CD14-positive monocyte (primary cell): ENCODE measurements around the gene CSF2RB. TPM values are rescaled to one million over a fixed set of nuclear protein-coding genes. Genes with fewer than 3 reads are reported as not detected.

Experiments
- DNase-seq, 3 donors: peaks; one replicate each; pipeline ENCODE4 v3.0.0-alpha.2; 2011 to 2022
- H2AFZ ChIP-seq: 2 replicates; pipeline ENCODE4 v1.6.0; 2012; ENCODE audit warnings: mild to moderate bottlenecking, low read depth, low read length, inconsistent platforms; ENCODE audit not compliant: insufficient read depth, poor library complexity, severe bottlenecking
- H3K27ac ChIP-seq, 2 donors: 1 replicate in 1 of 2; 2 replicates in 1 of 2; pipeline ENCODE4 v1.5.1; 2012 to 2013; ENCODE audit warnings: low read length in 2 of 2, control low read depth in 1 of 2, inconsistent platforms in 1 of 2, low read depth in 1 of 2, mild to moderate bottlenecking in 1 of 2
- H3K27me3 ChIP-seq, 2 donors: one replicate each; pipeline versions ENCODE4 v1.6.0 to v1.6.1; 2011 to 2013; ENCODE audit warnings: low read length in 2 of 2; ENCODE audit not compliant: control insufficient read depth in 2 of 2, insufficient read depth in 2 of 2
- H3K36me3 ChIP-seq, 2 donors: replicated peaks in 1 of 2; 1 replicate in 1 of 2; 2 replicates in 1 of 2; pipeline versions ENCODE4 v1.5.1 to v1.6.1; 2012 to 2013; ENCODE audit warnings: low read length in 2 of 2, control low read depth in 1 of 2, inconsistent platforms in 1 of 2, mild to moderate bottlenecking in 1 of 2; ENCODE audit not compliant: insufficient read depth in 2 of 2, control insufficient read depth in 1 of 2
- H3K4me1 ChIP-seq, 2 donors: 1 replicate in 1 of 2; 2 replicates in 1 of 2; pipeline versions ENCODE4 v1.5.1 to v1.6.1; 2012 to 2013; ENCODE audit warnings: low read length in 2 of 2, control low read depth in 1 of 2, inconsistent platforms in 1 of 2, mild to moderate bottlenecking in 1 of 2, moderate library complexity in 1 of 2; ENCODE audit not compliant: insufficient read depth in 2 of 2, control insufficient read depth in 1 of 2
- H3K4me2 ChIP-seq: replicated peaks from 2 replicates; pipeline ENCODE3; 2012; ENCODE audit warnings: low read length, moderate library complexity, mild to moderate bottlenecking; ENCODE audit not compliant: poor library complexity, severe bottlenecking; ENCODE audit errors: extremely low read depth
- H3K4me3 ChIP-seq, 3 experiments: fragments of 200-600 bp in 1 of 3; sonication (generic) in 1 of 3; replicated peaks in 1 of 3; 1 replicate in 2 of 3; 2 replicates in 1 of 3; pipeline ENCODE4 v1.5.1; 2011 to 2013; ENCODE audit warnings: low read length in 3 of 3, mild to moderate bottlenecking in 3 of 3, control low read depth in 2 of 3, low read depth in 2 of 3, inconsistent platforms in 1 of 3, moderate library complexity in 1 of 3
- H3K79me2 ChIP-seq: 2 replicates; pipeline ENCODE4 v1.6.0; 2012; ENCODE audit warnings: mild to moderate bottlenecking, control low read depth, inconsistent platforms, low read length, moderate library complexity; ENCODE audit not compliant: insufficient read depth
- H3K9ac ChIP-seq: 2 replicates; pipeline ENCODE4 v1.6.0; 2017; ENCODE audit warnings: low read length, mild to moderate bottlenecking; ENCODE audit not compliant: insufficient read depth, poor library complexity, severe bottlenecking
- H3K9me3 ChIP-seq, 2 donors: replicated peaks in 1 of 2; 1 replicate in 1 of 2; 2 replicates in 1 of 2; pipeline versions ENCODE4 v1.5.1 to v1.6.1; 2012 to 2013; ENCODE audit warnings: low read length in 2 of 2, control low read depth in 1 of 2; ENCODE audit not compliant: control insufficient read depth in 1 of 2, insufficient read depth in 1 of 2
- H4K20me1 ChIP-seq: 2 replicates; pipeline ENCODE4 v1.6.0; 2012; ENCODE audit warnings: mild to moderate bottlenecking, low read length, control low read depth, moderate library complexity; ENCODE audit not compliant: insufficient read depth
- H3K27ac Mint-ChIP-seq, 7 donors: one replicate each; pipeline ENCODE4 v1.8.0; 2020; ENCODE audit warnings: mild to moderate bottlenecking in 7 of 7, mixed read lengths in 7 of 7, moderate library complexity in 6 of 7, inconsistent platforms in 2 of 7
- H3K27me3 Mint-ChIP-seq, 3 donors: one replicate each; pipeline ENCODE4 v1.8.0; 2021 to 2022; ENCODE audit warnings: low read depth in 3 of 3, mild to moderate bottlenecking in 3 of 3, mixed read lengths in 3 of 3, moderate library complexity in 3 of 3, inconsistent platforms in 1 of 3
- H3K36me3 Mint-ChIP-seq, 2 donors: one replicate each; pipeline ENCODE4 v1.8.0; 2020; ENCODE audit warnings: mixed read lengths in 2 of 2, inconsistent platforms in 1 of 2, mild to moderate bottlenecking in 1 of 2
- H3K4me1 Mint-ChIP-seq: one replicate; pipeline ENCODE4 v1.8.0; 2020; ENCODE audit warnings: mild to moderate bottlenecking, mixed read lengths
- H3K4me3 Mint-ChIP-seq, 2 donors: one replicate each; pipeline ENCODE4 v1.8.0; 2020; ENCODE audit warnings: mild to moderate bottlenecking in 2 of 2, mixed read lengths in 2 of 2, moderate library complexity in 1 of 2
- H3K9me3 Mint-ChIP-seq, 7 donors: one replicate each; pipeline ENCODE4 v1.8.0; 2020 to 2022; ENCODE audit warnings: mixed read lengths in 7 of 7, mild to moderate bottlenecking in 6 of 7, moderate library complexity in 6 of 7, inconsistent platforms in 2 of 7
- CTCF ChIP-seq: fragments of 200-600 bp; IDR thresholded peaks from one replicate; pipeline ENCODE4 v1.8.0; 2022; ENCODE audit warnings: antibody characterized with exemption, mild to moderate bottlenecking
- WGBS: methylation state at CpG from one replicate; pipeline ENCODE4 v1.1.5; 2013; ENCODE audit warnings: missing lambda C conversion rate; ENCODE audit not compliant: insufficient coverage; 5-methylcytosine and 5-hydroxymethylcytosine counted together
- intact Hi-C, 2 donors: fragments of 100-400 bp; cut with micrococcal nuclease; formaldehyde crosslinking; loops; one replicate each; pipeline versions ENCODE4 v1.15.0 to v1.15.1; 2023
- polyA plus RNA-seq, 3 donors: library from polyadenylated mRNA; depleted of rRNA in 1 of 3; unstranded in 2 of 3; stranded (reverse) in 1 of 3; fragments of 300-500 nt in 2 of 3; fragments of >200 nt in 1 of 3; fragmentation: Illumina TruSeq in 2 of 3; gene quantifications; 1 replicate in 2 of 3; 2 replicates in 1 of 3; pipeline ENCODE4 v1.2.3, GENCODE V29; 2012 to 2021

The CSF2RB gene
- polyA plus RNA-seq, 3 donors = 29.9 to 91.1 (median 52.7) TPM

DNA sequence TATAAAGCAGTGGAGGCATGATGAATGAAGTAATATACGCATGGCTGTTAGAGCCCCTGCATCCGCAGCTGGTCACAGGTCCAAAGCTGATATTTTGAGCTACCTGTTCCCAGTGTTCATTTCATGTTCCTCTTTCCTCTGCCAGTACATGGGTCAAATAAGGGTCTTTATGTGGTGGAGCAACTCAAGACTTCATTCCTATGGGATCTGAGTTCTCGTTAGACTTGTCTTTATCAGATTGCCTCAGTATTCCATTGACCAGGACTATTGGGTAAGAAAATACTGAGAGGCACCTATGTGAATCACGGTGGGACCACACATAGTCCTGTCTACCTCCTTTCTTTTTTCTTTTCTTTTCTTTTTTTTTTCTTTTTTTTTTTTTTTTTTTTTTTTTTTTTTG lies 27.4 kb upstream of the CSF2RB start:
- peaks cover 22 to 23% of the 10 kb centered on the region in 2 donors for H3K4me1 ChIP-seq

GRCh38 chr22:36887162-36887561 lies 26.3 kb upstream of the CSF2RB start:
- no peaks in the 10 kb centered on the region for H3K36me3 ChIP-seq
- H3K27me3 ChIP-seq = no peaks in the 10 kb centered on the region
- no peak overlapping the region for H2AFZ ChIP-seq
- DNase-seq = no peak
- H3K9ac ChIP-seq = no peak overlapping the region
- intact Hi-C loops = no loop called here
- 100% methylated on average over 1 of the region's 4 CpGs for WGBS
- H3K27ac Mint-ChIP-seq = no peak overlapping the region
- peaks cover 9 to 13% of the 10 kb centered on the region in 2 donors for H3K9me3 ChIP-seq
- H3K27me3 Mint-ChIP-seq = peaks cover 0 to 3% (median 2%) of the 10 kb centered on the region in 3 donors
- H3K4me1 Mint-ChIP-seq = peaks cover 21% of the 10 kb centered on the region
- no peak overlapping the region for H3K4me2 ChIP-seq
- H3K4me3 Mint-ChIP-seq = no peak overlapping the region
- peaks cover 22 to 23% of the 10 kb centered on the region in 2 donors for H3K4me1 ChIP-seq
- H3K27ac ChIP-seq = no peak overlapping the region
- no peak overlapping the region for H3K4me3 ChIP-seq
- no peaks in the 10 kb centered on the region for H4K20me1 ChIP-seq
- no peaks in the 10 kb centered on the region for H3K79me2 ChIP-seq
- no peak for TF ChIP-seq CTCF
- H3K36me3 Mint-ChIP-seq = no peaks in the 10 kb centered on the region
- H3K9me3 Mint-ChIP-seq = peaks cover 7 to 23% (median 16%) of the 10 kb centered on the region in 7 donors

More for the DNA sequence above, 27.4 kb upstream of the CSF2RB start:
- Mint-ChIP-seq H3K9me3 (peaks cover 16 to 34% (median 27%) of the 10 kb centered on the region in 7 donors), H3K27me3 (peaks cover 0 to 2% (median 2%) of the 10 kb centered on the region in 3 donors), H3K36me3 (no peaks in the 10 kb centered on the region), H3K27ac (peak overlapping the region in 2 of 7 donors; percentile 55 to 68), H3K4me1 (peaks cover 21% of the 10 kb centered on the region), H3K4me3 (no peak overlapping the region)
- Histone ChIP-seq H4K20me1 (no peaks in the 10 kb centered on the region), H3K4me2 (no peak overlapping the region), H3K79me2 (no peaks in the 10 kb centered on the region), H3K9me3 (peaks cover 12 to 22% of the 10 kb centered on the region in 2 donors), H3K36me3 (no peaks in the 10 kb centered on the region), H3K27ac (no peak overlapping the region), H3K4me3 (peak overlapping the region in 1 of 3 experiments; percentile 37), H3K9ac (no peak overlapping the region), H3K27me3 (no peaks in the 10 kb centered on the region), H2AFZ (no peak overlapping the region)
- intact Hi-C loops = no loop called here
- no peak for TF ChIP-seq CTCF
- 100% methylated on average over 2 of the region's 4 CpGs for WGBS
- DNase-seq = no peak
